Endothelial cell of umbilical vein (primary cell): ENCODE data around the gene EEFSEC. TPM values are rescaled to one million over a fixed set of nuclear protein-coding genes. Genes with fewer than 3 reads are reported as not detected.

Experiments
- BruUV-seq: library from RNA; stranded (reverse); fragments of 400-500 nt; replicated peaks from 2 replicates; lab custom pipeline; 2021; lab: Mats Ljungman, UMichigan
- CTCF ChIA-PET: fragments of 300-600, 350-600 bp; sonication (Branson Sonifier 250); formaldehyde crosslinking; loops from one replicate; lab custom pipeline; 2021; ENCODE audit warnings: antibody characterized with exemption, inconsistent platforms; lab: Charles Lee
- POLR2A ChIA-PET: fragments of 300-600, 350-600 bp; sonication (Branson Sonifier 250); formaldehyde crosslinking; loops from one replicate; lab custom pipeline; 2021; ENCODE audit warnings: antibody characterized with exemption, inconsistent platforms; lab: Charles Lee
- DNase-seq: peaks from one replicate; pipeline ENCODE4 v3.0.0-alpha.2; 2011; ENCODE audit warnings: low read depth, low spot score
- FAIRE-seq: peaks from 2 replicates; lab custom pipeline; 2011; peaks lifted over from hg19 to GRCh38; lab: Jason Lieb, UNC
- H2AFZ ChIP-seq: 2 replicates; pipeline ENCODE4 v1.6.0; 2012; ENCODE audit warnings: low read depth, low read length, control low read depth, inconsistent platforms
- H3K27ac ChIP-seq: 2 replicates; pipeline ENCODE4 v1.5.1; 2011; ENCODE audit warnings: low read depth, mild to moderate bottlenecking, control low read depth, low read length, moderate library complexity; ENCODE audit not compliant: insufficient read depth
- H3K27me3 ChIP-seq, 2 experiments: 2 replicates each; pipeline versions ENCODE4 v1.6.0 to v1.6.1; 2011; ENCODE audit warnings: low read length in 2 of 2, mixed read lengths in 1 of 2; ENCODE audit not compliant: control insufficient read depth in 2 of 2, insufficient read depth in 2 of 2
- H3K36me3 ChIP-seq, 2 experiments: 2 replicates in 1 of 2; 3 replicates in 1 of 2; pipeline ENCODE4 v1.5.1; 2011; ENCODE audit warnings: low read length in 2 of 2, mild to moderate bottlenecking in 1 of 2, moderate library complexity in 1 of 2; ENCODE audit not compliant: control insufficient read depth in 2 of 2, insufficient read depth in 2 of 2; ENCODE audit errors: extremely low read depth in 1 of 2
- H3K4me1 ChIP-seq: 3 replicates; pipeline ENCODE4 v1.5.1; 2011; ENCODE audit warnings: mild to moderate bottlenecking, low read length; ENCODE audit not compliant: control insufficient read depth, insufficient read depth; ENCODE audit errors: extremely low read depth
- H3K4me2 ChIP-seq: 2 replicates; pipeline ENCODE4 v1.6.1; 2011; ENCODE audit warnings: low read length, control low read depth, mixed read lengths; ENCODE audit not compliant: insufficient read depth
- H3K4me3 ChIP-seq, 3 experiments: fragments of 200-600 bp in 1 of 3; sonication (generic), shearing (Covaris generic) in 1 of 3; replicated peaks in 1 of 3; 2 replicates each; pipeline ENCODE4 v1.5.1; 2011 to 2016; ENCODE audit warnings: control low read depth in 3 of 3, low read length in 3 of 3, mild to moderate bottlenecking in 2 of 3, inconsistent platforms in 1 of 3, low read depth in 1 of 3, moderate library complexity in 1 of 3; ENCODE audit not compliant: insufficient read depth in 1 of 3
- H3K79me2 ChIP-seq: 2 replicates; pipeline ENCODE4 v1.6.0; 2012; ENCODE audit warnings: low read length, inconsistent platforms; ENCODE audit not compliant: control insufficient read depth, insufficient read depth
- H3K9ac ChIP-seq: replicated peaks from 2 replicates; pipeline ENCODE3; 2011; ENCODE audit warnings: low read length, control low read depth; ENCODE audit not compliant: insufficient read depth; ENCODE audit errors: extremely low read depth
- H3K9me1 ChIP-seq: replicated peaks from 3 replicates; pipeline ENCODE4 v1.6.0; 2011; ENCODE audit warnings: mild to moderate bottlenecking, low read length; ENCODE audit not compliant: control insufficient read depth, insufficient read depth; ENCODE audit errors: extremely low read depth
- H3K9me3 ChIP-seq: replicated peaks from 2 replicates; pipeline ENCODE4 v1.5.1; 2012; ENCODE audit warnings: low read length, inconsistent platforms; ENCODE audit not compliant: control insufficient read depth, insufficient read depth
- H4K20me1 ChIP-seq: replicated peaks from 2 replicates; pipeline ENCODE3; 2011; ENCODE audit warnings: mild to moderate bottlenecking, low read length; ENCODE audit not compliant: control insufficient read depth, insufficient read depth; ENCODE audit errors: extremely low read depth
- CTCF ChIP-seq, 2 donors: IDR thresholded peaks; 1 replicate in 1 of 2; 2 replicates in 1 of 2; pipeline ENCODE4 v1.5.1; 2011; ENCODE audit warnings: low read length in 2 of 2, mild to moderate bottlenecking in 2 of 2, moderate library complexity in 2 of 2, control low read depth in 1 of 2, inconsistent platforms in 1 of 2, low read depth in 1 of 2; ENCODE audit not compliant: insufficient read depth in 1 of 2; ENCODE audit errors: extremely low read depth in 1 of 2
- EZH2 ChIP-seq: IDR thresholded peaks from 2 replicates; pipeline ENCODE4 v1.6.1; 2012; ENCODE audit warnings: borderline replicate concordance, low read depth, mild to moderate bottlenecking, moderate library complexity, low read length, inconsistent platforms; ENCODE audit not compliant: severe bottlenecking
- FOS ChIP-seq: IDR thresholded peaks from 2 replicates; pipeline ENCODE4 v1.6.1; 2011; ENCODE audit warnings: mild to moderate bottlenecking, low read length, moderate library complexity, borderline replicate concordance; ENCODE audit not compliant: insufficient read depth
- GATA2 ChIP-seq: IDR thresholded peaks from 2 replicates; pipeline ENCODE4 v1.7.0; 2011; ENCODE audit warnings: low read depth, mild to moderate bottlenecking, moderate library complexity, mixed read lengths, low read length; ENCODE audit not compliant: insufficient read length, insufficient read depth
- JUN ChIP-seq: IDR thresholded peaks from 2 replicates; pipeline ENCODE4 v1.6.1; 2011; ENCODE audit warnings: borderline replicate concordance, low read depth; ENCODE audit not compliant: insufficient read length, insufficient read depth
- MAX ChIP-seq: IDR thresholded peaks from 2 replicates; pipeline ENCODE4 v1.6.1; 2011; ENCODE audit not compliant: insufficient read depth, insufficient read length
- MYC ChIP-seq: IDR thresholded peaks from one replicate; pipeline ENCODE4 v1.6.1; 2011; ENCODE audit warnings: mild to moderate bottlenecking, low read depth, low read length
- POLR2A ChIP-seq: IDR thresholded peaks from 2 replicates; pipeline ENCODE4 v1.6.1; 2012; ENCODE audit warnings: low read depth, mild to moderate bottlenecking, control low read depth, low read length
- POLR2AphosphoS5 ChIP-seq: IDR thresholded peaks from 2 replicates; pipeline ENCODE4 v1.6.1; 2012; ENCODE audit warnings: low read depth, mild to moderate bottlenecking, control low read depth, low read length, moderate library complexity; ENCODE audit not compliant: insufficient read depth
- dilution Hi-C: fragments of 300-500 bp; cut with MboI; formaldehyde crosslinking; loops from one replicate; pipeline ENCODE4 v1.15.0; 2019; ENCODE audit warnings: low sequenced_read_pairs; ENCODE audit not compliant: extremely low pct_ligation_motif_present
- intact Hi-C: fragments of 100-400 bp; cut with micrococcal nuclease; formaldehyde crosslinking; loops from one replicate; pipeline ENCODE4 v1.10.0; 2022
- polyA plus RNA-seq, 4 experiments: library from polyadenylated mRNA; depleted of rRNA in 3 of 4; stranded (reverse) in 3 of 4; unstranded in 1 of 4; fragments of >200 nt; gene quantifications; 2 replicates each; pipeline versions ENCODE4 v1.2.1 to v1.2.3, GENCODE V29; 2011 to 2012; ENCODE audit warnings: missing spikeins in 1 of 4
- total RNA-seq: library from RNA; stranded (reverse); gene quantifications from 2 replicates; pipeline ENCODE4 v1.2.3, GENCODE V29; 2021

The EEFSEC gene
- total and polyA plus RNA-seq, 2 donors (not counting 3 experiments of a cell fraction or from before 2014, with no cell fraction given): 13.1 to 14.5 TPM

- H2AFZ ChIP-seq: no peak overlapping the region
- no TSS peak for BruUV-seq
- FAIRE-seq (no peak), DNase-seq (no peak)
- peaks cover 5% of the 10 kb centered on the region for H3K4me1 ChIP-seq
- ChIA-PET CTCF (interaction anchor here (1.2 kb wide), 1 partner anchor 13 kb away, joined by 3 read pairs; no protein-coding TSS in a partner anchor), POLR2A (no interaction called here)
- H3K9me1 ChIP-seq: no peaks in the 10 kb centered on the region
- H3K9ac ChIP-seq: no peak overlapping the region
- H3K27me3 ChIP-seq: no peaks in the 10 kb centered on the region
- TF ChIP-seq GATA2 (no peak), FOS (no peak), EZH2 (no peak), POLR2AphosphoS5 (no peak), MYC (no peak), JUN (no peak), POLR2A (no peak), MAX (no peak)
- no peaks in the 10 kb centered on the region for H3K79me2 ChIP-seq
- H3K27ac ChIP-seq: no peak overlapping the region
- dilution Hi-C loops (no loop called here), intact Hi-C loops (no loop called here)
- no peaks in the 10 kb centered on the region for H4K20me1 ChIP-seq
- no peaks in the 10 kb centered on the region for H3K36me3 ChIP-seq
- H3K4me2 ChIP-seq: no peak overlapping the region
- H3K9me3 ChIP-seq: no peaks in the 10 kb centered on the region
- H3K4me3 ChIP-seq: no peak overlapping the region
Measured at GRCh38 chr3:128239304-128239703, 86.0 kb downstream of the EEFSEC start.

- TF ChIP-seq GATA2: no peak
- no peak for TF ChIP-seq MAX
- no peak for TF ChIP-seq CTCF (IDR thresholded peaks at IDR 0.05; ENCODE audit: extremely low read depth in 1 of 2, insufficient read depth in 1 of 2, low read depth in 1 of 2, low read length in 2 of 2)
- TF ChIP-seq JUN: no peak
- TF ChIP-seq MYC: no peak
- TF ChIP-seq EZH2: no peak
- no peak for TF ChIP-seq FOS
- no peak for TF ChIP-seq POLR2AphosphoS5
- no peak for TF ChIP-seq POLR2A
- Histone ChIP-seq H3K4me2 (no peak overlapping the region), H2AFZ (no peak overlapping the region), H3K27ac (no peak overlapping the region), H3K4me1 (peaks cover 5% of the 10 kb centered on the region), H3K79me2 (no peaks in the 10 kb centered on the region), H3K9me3 (no peaks in the 10 kb centered on the region), H3K27me3 (no peaks in the 10 kb centered on the region), H3K9ac (no peak overlapping the region), H4K20me1 (no peaks in the 10 kb centered on the region), H3K36me3 (no peaks in the 10 kb centered on the region), H3K9me1 (no peaks in the 10 kb centered on the region), H3K4me3 (no peak overlapping the region)
- DNase-seq: no peak
- BruUV-seq: no TSS peak
- dilution Hi-C loops (no loop called here), intact Hi-C loops (no loop called here)
- FAIRE-seq: no peak
- CTCF ChIA-PET: interaction anchor here (1.7 kb wide), 1 partner anchor 82 kb away, joined by 5 read pairs; no protein-coding TSS in a partner anchor
- POLR2A ChIA-PET: no interaction called here
Measured at GRCh38 chr3:128240232-128240631, 87.0 kb downstream of the EEFSEC start.
